Keratinocyte (primary cell): ENCODE measurements around the gene CAP2.

ENCODE experiments used
- CTCF ChIP-seq, 3 experiments: IDR thresholded peaks in 1 of 3; conservative IDR thresholded peaks in 1 of 3; optimal IDR thresholded peaks in 1 of 3; 2 replicates in 2 of 3; 3 replicates in 1 of 3; pipeline versions ENCODE3 to v1.5.1; 2011; ENCODE audit warnings: low read length in 3 of 3, mild to moderate bottlenecking in 3 of 3, moderate library complexity in 2 of 3, control low read depth in 1 of 3, inconsistent platforms in 1 of 3; ENCODE audit not compliant: insufficient read depth in 2 of 3; ENCODE audit errors: extremely low read depth in 1 of 3
- EZH2 ChIP-seq: IDR thresholded peaks from one replicate; pipeline ENCODE4 v1.6.1; 2012; ENCODE audit warnings: inconsistent platforms, mild to moderate bottlenecking, low read length, moderate library complexity

- TF ChIP-seq CTCF (optimal IDR thresholded peaks at IDR 0.05 in 1 of 3, IDR thresholded peaks at IDR 0.05 in 1 of 3, conservative IDR thresholded peaks at IDR 0.05 in 1 of 3; ENCODE audit: extremely low read depth in 1 of 3, insufficient read depth in 2 of 3, low read length in 3 of 3) (no peak), EZH2 (no peak)
Measured at GRCh38 chr6:17455919-17456318, 62.5 kb downstream of the CAP2 start.
